Kidney (tissue), 14 donors: ENCODE data around the gene ZNF280D. TPM values are rescaled to one million over a fixed set of nuclear protein-coding genes. Genes with fewer than 3 reads are reported as not detected.

ENCODE experiments used
- DNase-seq, 5 donors: peaks; one replicate each; pipeline ENCODE4 v3.0.0-alpha.2; 2013 to 2020
- FAIRE-seq: peaks from 2 replicates; lab custom pipeline; 2012; peaks lifted over from hg19 to GRCh38; lab: Jason Lieb, UNC
- H3K27ac ChIP-seq, 2 donors: one replicate each; pipeline ENCODE4 v1.7.0; 2013; ENCODE audit warnings: low read depth in 2 of 2, low read length in 2 of 2, inconsistent platforms in 1 of 2
- H3K27me3 ChIP-seq: one replicate; pipeline ENCODE4 v1.7.1; 2013; ENCODE audit warnings: low read length, inconsistent platforms; ENCODE audit not compliant: control insufficient read depth, insufficient read depth
- H3K36me3 ChIP-seq, 3 donors: one replicate each; pipeline versions ENCODE4 v1.7.0 to v1.7.1; 2013; ENCODE audit warnings: low read length in 3 of 3, control low read depth in 1 of 3, inconsistent platforms in 1 of 3; ENCODE audit not compliant: insufficient read depth in 3 of 3, control insufficient read depth in 2 of 3
- H3K4me1 ChIP-seq, 3 donors: one replicate each; pipeline versions ENCODE4 v1.7.0 to v1.7.1; 2013; ENCODE audit warnings: low read length in 3 of 3, inconsistent platforms in 1 of 3, low read depth in 1 of 3; ENCODE audit not compliant: control insufficient read depth in 2 of 3, insufficient read depth in 2 of 3
- H3K4me3 ChIP-seq, 3 donors: one replicate each; pipeline versions ENCODE4 v1.7.0 to v1.8.1; 2013; ENCODE audit warnings: low read length in 3 of 3, control low read depth in 1 of 3, inconsistent platforms in 1 of 3
- H3K9ac ChIP-seq, 3 donors: one replicate each; pipeline versions ENCODE4 v1.7.0 to v1.7.1; 2013; ENCODE audit warnings: low read length in 3 of 3, control low read depth in 1 of 3, inconsistent platforms in 1 of 3
- H3K9me3 ChIP-seq, 3 donors: one replicate each; pipeline versions ENCODE4 v1.7.0 to v1.7.1; 2013; ENCODE audit warnings: low read length in 3 of 3, control low read depth in 1 of 3, inconsistent platforms in 1 of 3; ENCODE audit not compliant: control insufficient read depth in 2 of 3, insufficient read depth in 1 of 3
- intact Hi-C: fragments of 100-400 bp; cut with DNase I; formaldehyde crosslinking; loops from one replicate; pipeline ENCODE4 v1.11.1; 2022
- polyA plus RNA-seq: library from polyadenylated mRNA; stranded (reverse); fragments of 350-450 nt; fragmentation: Illumina TruSeq; extraction: RNeasy Lipid Tissue Mini Kit (QIAGEN cat#74804); gene quantifications from one replicate; pipeline ENCODE4 v1.2.3, GENCODE V29; 2014; ENCODE audit warnings: low read depth, low replicate concordance; ENCODE audit not compliant: insufficient read depth
- total RNA-seq: library from RNA; stranded (reverse); fragmentation: NEBNext Ultra II Directional; extraction: Animal tissue kit (Norgen Biotek cat#: 25700); gene quantifications from one replicate; pipeline ENCODE4 v1.2.1, GENCODE V29; 2021
- TF ChIP-seq, protein P1 (sequence below): IDR thresholded peaks from 3 replicates; pipeline ENCODE4 v1.5.1; 2012; ENCODE audit warnings: mild to moderate bottlenecking, moderate library complexity, borderline replicate concordance; ENCODE audit not compliant: insufficient read depth; ENCODE audit errors: extremely low read depth
- donor health status: control.
- donor health status: control.
- donor health status: control.
- donor health status: control.
- donor health status: control.
- donor health status: DM: yes; HTN: yes; CAD: no.
- donor health status: Normal renal cell carcinoma (clear cell type).

Gene ZNF280D
- total and polyA plus RNA-seq, 2 donors from 2014 or later, result 13.7 to 50.0 TPM

DNA sequence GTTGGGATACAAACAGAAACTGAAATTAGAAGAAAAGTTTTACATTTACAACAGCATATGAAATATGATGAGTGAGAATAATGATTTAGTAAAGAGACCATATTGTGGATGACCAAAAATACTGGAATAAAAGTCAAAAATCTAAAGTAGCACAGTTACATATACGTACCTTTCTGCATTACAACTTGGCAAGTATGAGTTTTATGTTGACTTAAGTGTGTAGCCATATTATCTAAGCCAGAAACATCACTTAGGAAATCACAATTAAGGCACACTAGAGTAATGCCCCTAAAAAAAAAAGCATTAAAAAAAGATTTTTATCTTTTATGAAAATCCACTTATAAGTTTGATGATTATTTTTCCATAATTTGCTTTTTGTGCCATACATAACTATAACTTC, 79.1 kb downstream of the ZNF280D start:
- TF ChIP-seq, protein P1, sequence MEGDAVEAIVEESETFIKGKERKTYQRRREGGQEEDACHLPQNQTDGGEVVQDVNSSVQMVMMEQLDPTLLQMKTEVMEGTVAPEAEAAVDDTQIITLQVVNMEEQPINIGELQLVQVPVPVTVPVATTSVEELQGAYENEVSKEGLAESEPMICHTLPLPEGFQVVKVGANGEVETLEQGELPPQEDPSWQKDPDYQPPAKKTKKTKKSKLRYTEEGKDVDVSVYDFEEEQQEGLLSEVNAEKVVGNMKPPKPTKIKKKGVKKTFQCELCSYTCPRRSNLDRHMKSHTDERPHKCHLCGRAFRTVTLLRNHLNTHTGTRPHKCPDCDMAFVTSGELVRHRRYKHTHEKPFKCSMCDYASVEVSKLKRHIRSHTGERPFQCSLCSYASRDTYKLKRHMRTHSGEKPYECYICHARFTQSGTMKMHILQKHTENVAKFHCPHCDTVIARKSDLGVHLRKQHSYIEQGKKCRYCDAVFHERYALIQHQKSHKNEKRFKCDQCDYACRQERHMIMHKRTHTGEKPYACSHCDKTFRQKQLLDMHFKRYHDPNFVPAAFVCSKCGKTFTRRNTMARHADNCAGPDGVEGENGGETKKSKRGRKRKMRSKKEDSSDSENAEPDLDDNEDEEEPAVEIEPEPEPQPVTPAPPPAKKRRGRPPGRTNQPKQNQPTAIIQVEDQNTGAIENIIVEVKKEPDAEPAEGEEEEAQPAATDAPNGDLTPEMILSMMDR, result no peak

DNA sequence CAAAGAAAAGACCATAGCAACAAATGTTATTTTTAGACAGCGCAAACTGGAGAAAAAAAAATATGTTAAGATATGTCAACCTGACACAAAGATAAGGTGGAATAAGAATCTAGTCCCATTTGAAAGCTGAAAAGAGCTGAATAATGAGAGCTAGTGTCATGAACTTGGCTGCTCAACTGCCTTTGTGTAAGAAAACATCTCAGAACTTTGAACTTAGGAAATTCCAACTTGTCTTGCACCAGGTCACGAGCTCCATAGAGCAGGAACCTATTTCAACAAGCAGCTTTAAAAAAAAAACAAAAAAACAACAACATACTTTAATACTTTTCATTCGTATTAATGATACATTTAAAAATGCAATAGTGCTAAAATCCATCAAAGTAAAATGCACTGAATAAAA, 79.5 kb downstream of the ZNF280D start:
- no peaks in the 10 kb centered on the region for H3K9me3 ChIP-seq
- no peaks in the 10 kb centered on the region for H3K27me3 ChIP-seq
- peaks cover 0 to 5% (median 4%) of the 10 kb centered on the region in 3 donors for H3K36me3 ChIP-seq
- DNase-seq, result peak in 2 of 5 donors; percentile 16 to 53
- TF ChIP-seq, protein P1, result no peak
- intact Hi-C loops, result no loop called here
- no peak overlapping the region for H3K4me3 ChIP-seq
- no peak overlapping the region for H3K9ac ChIP-seq
- peak; percentile 80 for FAIRE-seq
- H3K27ac ChIP-seq, result peak overlapping the region in 1 of 2 donors; percentile 69
- peaks cover 0 to 16% (median 0%) of the 10 kb centered on the region in 3 donors for H3K4me1 ChIP-seq

More for the DNA sequence above, 79.1 kb downstream of the ZNF280D start:
- H3K27me3 ChIP-seq, result no peaks in the 10 kb centered on the region
- no peaks in the 10 kb centered on the region for H3K9me3 ChIP-seq
- FAIRE-seq, result peak; percentile 38
- H3K36me3 ChIP-seq, result peaks cover 0 to 5% (median 4%) of the 10 kb centered on the region in 3 donors
- H3K27ac ChIP-seq, result no peak overlapping the region
- DNase-seq, result no peak
- H3K4me3 ChIP-seq, result no peak overlapping the region
- peaks cover 0 to 16% (median 0%) of the 10 kb centered on the region in 3 donors for H3K4me1 ChIP-seq
- H3K9ac ChIP-seq, result no peak overlapping the region
- intact Hi-C loops, result no loop called here

DNA sequence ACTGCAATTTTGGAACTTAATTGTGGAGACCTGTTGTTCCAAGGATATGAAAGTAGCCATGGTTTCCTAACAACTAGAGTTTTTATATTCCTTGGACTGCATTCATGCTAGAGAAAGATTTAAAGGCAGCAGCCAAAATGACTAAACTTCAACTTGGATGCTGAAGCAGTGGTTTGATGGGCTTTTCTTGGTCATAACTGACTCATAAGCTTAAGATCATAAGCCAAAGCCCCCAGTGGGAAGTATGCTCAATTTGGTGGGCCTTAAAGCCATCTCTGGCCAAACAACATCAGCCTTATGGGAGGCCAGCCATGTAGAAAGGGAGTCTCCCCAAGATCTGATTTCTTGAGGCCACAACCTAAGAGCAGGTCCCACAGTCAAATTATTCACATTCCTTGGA, 80.2 kb downstream of the ZNF280D start:
- Histone ChIP-seq H3K4me1 (peaks cover 0 to 16% (median 0%) of the 10 kb centered on the region in 3 donors), H3K9me3 (no peaks in the 10 kb centered on the region), H3K27ac (peak overlapping the region; percentile 45 to 69), H3K36me3 (peaks cover 0 to 5% (median 3%) of the 10 kb centered on the region in 3 donors), H3K4me3 (no peak overlapping the region), H3K27me3 (no peaks in the 10 kb centered on the region), H3K9ac (no peak overlapping the region)
- intact Hi-C loops, result no loop called here
- FAIRE-seq, result no peak
- TF ChIP-seq, protein P1, result no peak
- DNase-seq, result peak in 1 of 5 donors; percentile 24

DNA sequence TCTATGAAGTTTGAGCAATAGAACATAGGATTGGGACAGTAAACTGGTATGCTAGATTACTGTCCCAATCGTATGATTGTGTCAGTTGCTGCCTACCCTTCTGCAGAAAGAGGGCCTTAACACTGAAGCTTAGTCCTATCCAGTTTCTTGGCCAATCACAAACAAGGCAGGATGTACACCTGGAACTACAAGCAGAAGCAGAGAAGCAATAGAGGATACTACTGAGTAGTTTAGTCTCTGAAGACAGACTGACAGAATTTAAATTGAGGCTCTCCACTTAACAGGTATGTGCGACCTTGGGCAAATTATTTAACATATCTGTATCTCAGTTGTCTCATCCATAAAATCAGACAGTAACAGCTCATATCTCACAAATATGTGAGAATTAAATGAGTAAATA, 85.0 kb downstream of the ZNF280D start:
- no peak for FAIRE-seq

More for the DNA sequence above, 85.0 kb downstream of the ZNF280D start:
- no peak for DNase-seq
- peaks cover 0 to 4% (median 0%) of the 10 kb centered on the region in 3 donors for H3K4me1 ChIP-seq
- intact Hi-C loops, result no loop called here
- H3K27me3 ChIP-seq, result no peaks in the 10 kb centered on the region
- H3K36me3 ChIP-seq, result no peaks in the 10 kb centered on the region
- no peaks in the 10 kb centered on the region for H3K9me3 ChIP-seq
- no peak overlapping the region for H3K9ac ChIP-seq
- H3K27ac ChIP-seq, result no peak overlapping the region
- TF ChIP-seq, protein P1, result no peak
- H3K4me3 ChIP-seq, result no peak overlapping the region
